Purkinje cell (primary cell): ENCODE results near the gene RSPH3. TPM values are rescaled to one million over a fixed set of nuclear protein-coding genes. Genes with fewer than 3 reads are reported as not detected.

Source experiments
- polyA plus RNA-seq: library from polyadenylated mRNA; unstranded; fragments of >200 nt; fragmentation: Nextera tagmentation; gene quantifications from 2 replicates; pipeline ENCODE4 v1.2.1, GENCODE V29; 2014

Gene RSPH3
- polyA plus RNA-seq = 14.1 and 15.5 TPM in 2 replicates

DNA sequence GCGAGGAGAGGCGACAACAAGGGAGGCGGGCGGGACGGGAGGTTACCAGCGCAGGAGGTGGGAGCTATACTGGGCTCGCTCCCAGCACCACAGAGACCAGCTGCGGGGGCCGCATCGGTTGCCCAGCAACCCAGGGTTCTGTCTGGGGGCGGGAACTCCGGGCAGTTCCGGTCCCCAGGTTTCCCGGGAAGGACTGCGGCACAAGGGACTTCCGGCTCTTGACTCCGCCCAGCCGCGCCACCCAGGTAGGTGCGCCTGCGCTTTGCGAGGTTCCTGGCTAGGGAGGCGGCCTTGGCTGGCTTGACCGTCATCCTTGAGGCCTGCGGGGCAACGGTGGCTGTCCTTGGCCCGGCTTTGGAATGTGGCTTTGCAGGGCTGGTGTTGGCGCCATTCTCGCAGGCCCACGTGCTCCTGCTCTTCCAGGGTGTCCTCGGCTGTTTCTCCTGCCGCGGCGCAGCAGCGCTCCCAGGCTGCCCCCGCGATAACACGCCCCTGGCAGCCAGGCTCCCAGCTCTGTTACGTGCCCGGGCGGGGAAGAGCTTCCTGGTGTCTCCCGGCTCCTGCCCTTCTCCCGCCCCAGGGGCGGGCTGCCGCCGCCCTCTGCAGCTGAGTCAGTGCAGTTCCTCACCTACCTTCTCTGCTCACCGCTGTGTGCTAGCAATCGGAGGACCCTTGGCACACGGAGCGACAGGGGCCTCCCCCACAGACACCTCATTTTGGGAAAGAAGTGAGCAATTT is at the start of gene RSPH3:
RSPH3 (minus strand) TSS at position 537 of the 738 bp plus-strand sequence. CDS start 652 bp downstream, outside the sequence.

DNA sequence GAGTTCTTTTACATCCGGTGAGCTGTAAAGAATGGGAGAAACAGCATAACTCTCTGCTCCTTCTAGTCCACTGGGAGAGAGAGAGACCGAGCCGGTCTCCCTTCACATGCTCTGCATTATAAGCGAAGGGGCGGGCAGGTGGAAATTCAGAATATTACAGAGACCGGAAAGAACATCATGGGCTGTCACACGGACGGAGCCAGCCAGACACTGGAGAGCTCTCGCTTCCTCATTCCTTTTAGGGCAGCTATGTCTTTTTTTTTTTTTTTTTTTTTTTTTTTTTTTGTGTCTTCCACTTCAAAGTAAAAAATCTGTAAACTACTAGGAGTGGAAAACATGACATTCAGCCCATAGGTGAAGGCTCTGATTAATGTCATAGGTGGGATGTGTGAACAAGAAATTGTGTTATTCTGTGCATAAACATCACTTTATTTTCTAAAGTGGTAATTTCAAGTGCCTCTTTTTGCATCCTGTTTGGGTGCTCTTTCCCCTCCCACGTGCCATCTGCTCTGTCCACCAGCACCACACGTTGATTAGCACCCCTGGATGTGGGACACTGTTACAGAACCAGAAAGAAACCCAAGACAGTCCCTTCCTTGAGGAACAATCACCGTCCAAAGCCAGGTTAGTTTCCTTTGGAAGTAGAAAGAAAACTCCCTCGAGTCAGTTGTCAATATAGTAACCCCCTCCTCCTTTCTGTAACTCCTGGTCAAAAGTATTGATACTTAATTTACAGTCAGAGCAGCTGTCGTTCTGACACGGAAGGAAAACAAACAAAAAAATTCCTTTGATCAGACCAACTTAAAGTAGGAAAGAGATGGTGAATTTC is 45.1 kb upstream of the RSPH3 start, which contains the start of gene TAGAP:
TAGAP (minus strand) TSS at position 93 of the 829 bp plus-strand sequence. CDS start 845 bp downstream, outside the sequence.

Other genes starting within 250 kb of the RSPH3 start
- gene EZR, start 180.8 kb downstream of the RSPH3 start, polyA plus RNA-seq = 5.5 and 11.2 TPM in 2 replicates
- gene TAGAP, start 44.8 kb upstream of the RSPH3 start, polyA plus RNA-seq = 0.39 TPM in 1 of 2 replicates, not detected in the other
- gene FNDC1, start 169.2 kb upstream of the RSPH3 start, polyA plus RNA-seq = 0.36 TPM in 1 of 2 replicates, not detected in the other